ENCODE results near the gene SLC6A13.

GRCh38 chr12:174596-174995 lies 88.0 kb downstream of the SLC6A13 start:
- TF ChIP-seq CTCF (optimal IDR thresholded peaks at IDR 0.05 in 1 of 3, IDR thresholded peaks at IDR 0.05 in 1 of 3, conservative IDR thresholded peaks at IDR 0.05 in 1 of 3; ENCODE audit: extremely low read depth in 1 of 3, insufficient read depth in 2 of 3, low read length in 3 of 3) (no peak), EZH2 (IDR thresholded peaks at IDR 0.05; ENCODE audit: low read length) (no peak)

All from keratinocyte (primary cell).